Ovary (tissue), 9 donors: Measurements from ENCODE around the gene DENND1A. TPM values are rescaled to one million over a fixed set of nuclear protein-coding genes. Genes with fewer than 3 reads are reported as not detected.
"Not testable (repeated sequence)": the region's sequence is repeated elsewhere in the genome, so short reads cannot be mapped to it uniquely, and the experiment has no call there.

Experiments used
- DNase-seq, 5 donors: peaks; one replicate each; pipeline ENCODE4 v3.0.0-alpha.2; 2019 to 2020
- H3K27ac ChIP-seq, 2 donors: fragments of 200-600 bp; one replicate each; pipeline versions ENCODE4 v1.5.1 to v1.8.0; 2019 to 2022
- H3K27me3 ChIP-seq: fragments of 200-600 bp; one replicate; pipeline ENCODE4 v1.8.0; 2022
- H3K36me3 ChIP-seq: fragments of 200-600 bp; sonication (generic); one replicate; pipeline ENCODE4 v1.5.1; 2019
- H3K4me1 ChIP-seq: one replicate; pipeline ENCODE4 v1.8.1; 2013; ENCODE audit warnings: mild to moderate bottlenecking, moderate library complexity; ENCODE audit not compliant: insufficient read depth
- H3K4me3 ChIP-seq: fragments of 200-600 bp; sonication (generic); one replicate; pipeline ENCODE4 v1.5.1; 2017
- H3K9me3 ChIP-seq, 2 donors: fragments of 200-600 bp in 1 of 2; sonication (generic) in 1 of 2; one replicate each; pipeline versions ENCODE4 v1.5.1 to v1.8.1; 2013 to 2019; ENCODE audit warnings: mild to moderate bottlenecking in 1 of 2, moderate library complexity in 1 of 2
- CTCF ChIP-seq, 3 donors: fragments of 450-650 bp in 2 of 3; fragments of 200-600 bp in 1 of 3; IDR thresholded peaks; one replicate each; pipeline versions ENCODE4 v1.5.1 to v1.8.0; 2016 to 2022; ENCODE audit warnings: antibody characterized with exemption in 3 of 3, mild to moderate bottlenecking in 1 of 3
- EP300 ChIP-seq: sonication (generic); formaldehyde crosslinking; IDR thresholded peaks from one replicate; pipeline ENCODE4 v1.6.1; 2017; ENCODE audit warnings: antibody characterized with exemption
- POLR2A ChIP-seq: fragments of 450-650 bp; IDR thresholded peaks from one replicate; pipeline ENCODE4 v1.6.1; 2017; ENCODE audit warnings: antibody characterized with exemption, mild to moderate bottlenecking, moderate library complexity
- WGBS, 3 donors: extraction: QIAGEN DNeasy Blood & Tissue Kit in 1 of 3; methylation state at CpG; one replicate each; pipeline versions ENCODE4 v1.1.5 to v1.1.7; 2013 to 2017; 5-methylcytosine and 5-hydroxymethylcytosine counted together
- intact Hi-C, 4 donors: fragments of 100-400 bp; cut with DNase I; formaldehyde crosslinking; loops; one replicate each; pipeline versions ENCODE4 v1.11.0 to v1.15.1; 2022 to 2023
- polyA plus RNA-seq, 2 donors: library from polyadenylated mRNA; stranded (reverse); fragments of 200-250 nt in 1 of 2; fragments of 350-450 nt in 1 of 2; fragmentation: Illumina TruSeq in 1 of 2; extraction: RNeasy Lipid Tissue Mini Kit (QIAGEN cat#74804) in 1 of 2; gene quantifications; one replicate each; pipeline ENCODE4 v1.2.3, GENCODE V29; 2013 to 2014
- total RNA-seq, 7 donors: library from RNA; depleted of rRNA in 2 of 7; stranded (reverse); fragments of >200 nt in 2 of 7; fragmentation: NEBNext Ultra II Directional in 3 of 7; extraction: Animal tissue kit (Norgen Biotek cat#: 25700) in 3 of 7; gene quantifications; one replicate each; pipeline versions ENCODE4 v1.1.0 to v1.2.4, GENCODE V29; 2016 to 2023
- donor health status: DM: no; HTN: no; CAD: no; lungs with moderate emphysema.
- donor health status: DM: no; HTN: no; CAD: no.
- donor health status: Bipolar disorder and iron deficiency.
- donor health status: DM: yes; HTN: yes; CAD: no.
- donor health status: DM: no; HTN: no; CAD: no.
- donor health status: DM: yes; HTN: yes; CAD: no.

The DENND1A gene
- total and polyA plus RNA-seq, 9 donors = 10.4 to 24.5 (median 17.1) TPM

DNA sequence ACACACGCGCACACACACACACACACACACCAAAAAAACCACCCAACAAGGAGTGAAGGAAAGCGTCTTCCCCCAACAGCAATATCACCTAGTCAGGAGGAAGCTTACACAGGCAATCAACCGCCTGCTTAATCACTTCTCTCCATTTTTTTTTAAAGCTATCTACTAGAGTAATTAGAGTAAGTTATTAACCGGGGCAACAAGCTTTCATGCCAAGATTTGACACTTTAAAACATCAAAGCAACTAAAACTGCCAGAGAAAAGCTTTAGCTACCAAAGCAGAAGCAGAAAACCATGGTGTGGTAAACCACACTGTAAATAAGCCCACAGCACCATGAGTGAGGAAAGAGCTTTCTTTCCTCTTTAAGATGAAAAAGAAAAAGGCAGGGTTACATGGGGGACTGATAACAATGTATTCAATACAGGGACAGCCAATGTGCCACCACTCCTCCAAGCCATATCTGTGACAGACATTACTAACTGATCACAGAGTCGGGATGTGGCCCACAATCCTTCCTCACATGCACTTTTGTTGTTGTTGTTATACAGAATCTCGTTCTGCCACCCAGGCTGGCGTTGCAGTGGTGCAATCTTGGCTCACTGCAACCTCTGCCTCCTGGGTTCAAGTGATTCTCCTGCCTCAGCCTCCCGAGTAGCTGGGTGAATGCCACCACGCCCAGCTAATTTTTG lies 291.8 kb downstream of the DENND1A start:
- no peak overlapping the region for H3K27ac ChIP-seq
- TF ChIP-seq POLR2A = no peak
- no peak for TF ChIP-seq CTCF (IDR thresholded peaks at IDR 0.05)
- no peak for TF ChIP-seq EP300
- intact Hi-C loops = no loop called here
- no peaks in the 10 kb centered on the region for H3K27me3 ChIP-seq
- WGBS, 3 donors = 42 to 54% (median 46%) methylated on average over 10 of the region's 10 CpGs
- H3K36me3 ChIP-seq = no peaks in the 10 kb centered on the region
- H3K4me3 ChIP-seq = peak overlapping the region; percentile 21
- DNase-seq = peak in 1 of 5 donors; percentile 29
- no peaks in the 10 kb centered on the region for H3K9me3 ChIP-seq
- H3K4me1 ChIP-seq = peaks cover 9% of the 10 kb centered on the region

- peaks cover 4% of the 10 kb centered on the region for H3K4me1 ChIP-seq
- no peaks in the 10 kb centered on the region for H3K36me3 ChIP-seq
- peak in 3 of 5 donors; percentile 21 to 51 (median 43) for DNase-seq
- intact Hi-C loops = no loop called here
- peak overlapping the region in 1 of 2 donors; percentile 6 for H3K27ac ChIP-seq
- peak overlapping the region; percentile 21 for H3K4me3 ChIP-seq
- 2 to 13% (median 3%) methylated on average over 3 of the region's 3 CpGs for WGBS, 3 donors
- no peaks in the 10 kb centered on the region for H3K27me3 ChIP-seq
- H3K9me3 ChIP-seq = no peaks in the 10 kb centered on the region
- TF ChIP-seq EP300 (no peak), POLR2A (no peak), CTCF (IDR thresholded peaks at IDR 0.05) (no peak)
Measured at GRCh38 chr9:123637606-123637944, 292.4 kb downstream of the DENND1A start.

- intact Hi-C loops, H3K4me3 ChIP-seq, DNase-seq, H3K9me3 ChIP-seq, H3K4me1 ChIP-seq, H3K27me3 ChIP-seq, H3K27ac ChIP-seq, H3K36me3 ChIP-seq: not testable (repeated sequence)
- WGBS, 3 donors = 96 to 98% (median 97%) methylated on average over 10 of the region's 10 CpGs
Measured at GRCh38 chr9:123636805-123637204, 293.1 kb downstream of the DENND1A start.

DNA sequence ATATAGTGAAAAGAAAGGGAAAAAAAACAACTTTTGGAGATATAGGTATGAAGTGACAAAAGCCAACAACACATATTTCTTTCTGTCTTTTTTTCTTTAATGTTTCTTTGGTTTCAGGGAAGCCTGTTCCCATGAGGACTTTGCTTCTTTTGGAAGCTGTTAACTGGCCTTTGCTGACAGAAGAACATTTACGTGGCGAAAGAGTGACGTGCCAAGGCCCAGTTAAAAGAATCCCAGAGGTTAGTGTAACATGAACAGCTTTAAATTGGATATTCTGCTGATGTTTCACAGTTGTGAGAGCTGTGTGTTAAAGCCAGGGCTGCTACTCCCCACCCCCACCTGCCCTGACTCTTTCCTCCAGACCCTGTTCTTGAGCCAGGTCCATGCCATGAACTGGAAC lies 298.1 kb downstream of the DENND1A start:
- Histone ChIP-seq H3K36me3 (no peaks in the 10 kb centered on the region), H3K27me3 (no peaks in the 10 kb centered on the region), H3K27ac (no peak overlapping the region), H3K4me3 (no peak overlapping the region), H3K9me3 (no peaks in the 10 kb centered on the region), H3K4me1 (no peaks in the 10 kb centered on the region)
- intact Hi-C loops = no loop called here
- DNase-seq = no peak
- WGBS, 3 donors = 86 to 96% (median 93%) methylated on average over 3 of the region's 3 CpGs
- TF ChIP-seq POLR2A (no peak), CTCF (IDR thresholded peaks at IDR 0.05) (no peak), EP300 (no peak)

DNA sequence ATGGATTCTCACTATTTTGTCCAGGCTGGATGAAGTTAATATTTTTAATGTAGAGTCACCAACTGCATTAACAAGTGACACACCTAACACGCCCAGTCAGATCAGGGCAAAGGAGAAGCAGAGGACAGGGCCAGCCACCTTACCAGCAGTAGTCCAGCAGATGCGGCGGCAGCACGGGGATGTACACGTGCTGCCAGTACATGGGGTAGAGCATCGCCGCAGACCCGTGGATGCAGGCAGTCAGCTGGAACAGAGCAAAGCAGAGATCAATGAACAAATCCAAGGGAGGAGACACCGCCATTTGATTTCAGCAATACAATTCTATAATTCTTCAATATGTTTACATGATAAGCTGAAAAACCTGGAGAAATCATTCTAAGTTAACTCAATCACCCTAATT lies 299.7 kb downstream of the DENND1A start:
- Histone ChIP-seq H3K4me3 (no peak overlapping the region), H3K36me3 (no peaks in the 10 kb centered on the region), H3K9me3 (no peaks in the 10 kb centered on the region), H3K27me3 (no peaks in the 10 kb centered on the region), H3K27ac (no peak overlapping the region), H3K4me1 (no peaks in the 10 kb centered on the region)
- intact Hi-C loops = no loop called here
- TF ChIP-seq POLR2A (no peak), CTCF (IDR thresholded peaks at IDR 0.05) (no peak), EP300 (no peak)
- DNase-seq = no peak
- 96 to 98% (median 97%) methylated on average over 9 of the region's 9 CpGs for WGBS, 3 donors
